Stimulated activated CD4-positive, alpha-beta T cell treated with anti-CD3 and anti-CD28 coated beads, Interleukin-1b, Interleukin-23, amount 100 ng/mL, for 48 hours (primary cell): ENCODE data around the gene DYNLT2.
A peak's percentile ranks its signal among the peaks of the same experiment; 100 is the strongest.

Experiments used
- DNase-seq: peaks from one replicate; pipeline ENCODE4 v3.0.0-alpha.2; 2020

Gene DYNLT2, protein sequence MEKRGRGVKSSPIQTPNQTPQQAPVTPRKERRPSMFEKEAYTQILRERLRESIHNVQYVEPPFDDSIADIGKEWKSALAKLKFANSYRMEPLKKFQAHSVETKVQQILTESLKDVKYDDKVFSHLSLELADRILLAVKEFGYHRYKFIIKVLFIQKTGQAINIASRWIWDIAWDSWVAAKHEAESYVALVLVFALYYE

DNA sequence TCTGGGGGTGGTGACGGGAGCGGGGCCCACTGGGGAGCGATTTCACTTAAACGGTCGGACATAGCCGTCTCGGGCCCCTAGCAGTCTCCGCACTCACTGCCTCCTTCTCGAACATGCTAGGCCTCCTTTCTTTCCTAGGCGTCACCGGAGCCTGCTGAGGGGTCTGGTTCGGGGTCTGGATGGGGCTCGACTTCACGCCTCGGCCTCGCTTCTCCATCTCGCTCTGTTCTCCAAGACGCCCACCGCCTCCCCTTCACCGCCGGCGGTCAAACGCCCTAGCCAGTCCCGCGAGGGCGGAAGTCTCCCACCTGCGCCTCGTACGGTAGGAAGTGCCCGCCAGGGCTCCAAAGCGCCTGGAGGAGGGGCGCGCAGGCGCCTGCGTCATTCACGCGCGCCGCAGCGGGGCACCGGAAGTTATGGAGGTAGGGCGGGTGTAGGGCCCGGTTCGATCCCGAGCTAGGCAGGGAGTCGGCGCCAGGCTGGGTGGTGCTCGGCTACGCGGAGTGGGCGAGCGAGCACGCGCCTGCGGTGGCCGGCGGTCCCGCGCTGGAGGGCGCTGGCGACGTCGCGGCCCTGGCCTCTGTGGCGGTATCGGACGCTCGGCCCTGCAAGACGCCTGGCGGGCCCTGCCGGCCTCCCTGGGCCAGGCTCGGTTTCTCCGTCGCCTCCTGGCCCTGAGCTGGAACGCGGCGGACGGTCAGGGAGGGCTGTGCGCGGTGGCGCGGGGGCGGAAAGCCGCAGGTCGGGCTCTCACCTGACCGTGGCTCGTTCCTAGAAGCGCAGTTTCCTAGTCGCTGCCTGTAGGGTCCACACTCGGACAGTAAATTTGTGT is at the start of gene DYNLT2, which contains the start of gene ERMARD:
DYNLT2 (minus strand) TSS at position 331 of the 832 bp plus-strand sequence; CDS start at position 217, 114 bp downstream.
ERMARD (plus strand) TSS at position 381 of the 832 bp plus-strand sequence; CDS start at position 417, 36 bp downstream.
- peak; percentile 95 for DNase-seq

DNA sequence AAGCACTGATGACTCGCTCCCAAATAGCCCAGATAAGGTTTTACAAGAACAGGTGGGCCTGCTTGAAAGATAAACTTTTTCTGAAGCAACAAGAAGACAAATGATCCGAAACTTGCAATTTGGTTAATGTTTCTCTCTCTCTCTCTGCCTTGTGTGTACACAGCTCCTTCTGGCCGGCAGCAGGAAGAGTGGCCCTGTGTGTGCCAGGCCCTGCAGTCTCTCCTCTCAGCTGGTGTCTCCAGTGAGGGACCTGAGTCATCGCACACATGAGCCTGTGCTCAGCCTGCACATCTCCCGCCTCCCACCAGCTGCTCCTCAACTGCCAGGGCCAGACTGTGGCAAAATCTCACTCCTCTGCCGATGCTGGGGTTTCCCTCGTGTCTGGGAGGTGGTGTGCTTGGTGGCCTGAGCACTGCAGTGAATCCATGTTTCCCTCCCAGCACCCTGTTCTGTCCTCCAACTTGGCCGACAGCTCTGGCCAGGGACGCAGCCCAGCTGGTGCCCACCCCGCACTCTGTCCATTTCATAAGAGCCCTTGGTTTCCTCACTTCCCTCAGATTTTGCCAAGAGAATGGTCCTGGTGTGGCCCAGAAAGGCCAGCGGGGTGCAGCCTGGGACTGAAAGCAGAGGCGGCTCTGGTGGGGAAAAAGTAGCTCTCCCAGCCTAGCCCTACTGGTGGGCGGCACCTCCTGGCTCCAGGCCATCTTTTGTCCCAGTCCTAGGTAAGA is 49.5 kb upstream of the DYNLT2 start:
- DNase-seq = no peak

DNA sequence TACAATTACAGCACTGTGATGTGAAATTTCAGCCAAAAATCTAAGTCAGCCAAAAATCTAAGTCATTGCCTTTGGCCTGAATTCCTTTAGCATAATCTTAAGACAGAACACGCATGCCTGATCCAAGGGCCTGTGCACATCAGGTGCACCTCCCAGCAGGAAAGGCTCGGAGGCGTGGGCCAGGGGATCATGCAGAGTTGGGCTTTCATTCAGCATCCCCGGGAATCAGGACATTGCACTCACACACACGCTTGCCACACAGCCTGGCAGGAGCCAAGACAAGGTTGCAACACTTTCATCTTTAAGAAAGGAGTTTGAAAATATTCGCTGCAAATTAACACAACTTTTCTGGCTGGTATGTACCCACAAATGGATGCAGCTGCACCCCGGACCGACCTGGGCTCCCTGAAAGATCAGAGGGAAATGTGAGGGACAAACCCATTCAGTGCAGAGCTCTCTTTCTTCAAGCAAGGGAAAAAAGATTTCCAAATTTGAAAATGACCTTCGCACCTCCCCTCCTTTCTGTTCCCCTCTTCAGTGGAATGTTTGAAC is 48.8 kb upstream of the DYNLT2 start:
- DNase-seq = no peak

DNA sequence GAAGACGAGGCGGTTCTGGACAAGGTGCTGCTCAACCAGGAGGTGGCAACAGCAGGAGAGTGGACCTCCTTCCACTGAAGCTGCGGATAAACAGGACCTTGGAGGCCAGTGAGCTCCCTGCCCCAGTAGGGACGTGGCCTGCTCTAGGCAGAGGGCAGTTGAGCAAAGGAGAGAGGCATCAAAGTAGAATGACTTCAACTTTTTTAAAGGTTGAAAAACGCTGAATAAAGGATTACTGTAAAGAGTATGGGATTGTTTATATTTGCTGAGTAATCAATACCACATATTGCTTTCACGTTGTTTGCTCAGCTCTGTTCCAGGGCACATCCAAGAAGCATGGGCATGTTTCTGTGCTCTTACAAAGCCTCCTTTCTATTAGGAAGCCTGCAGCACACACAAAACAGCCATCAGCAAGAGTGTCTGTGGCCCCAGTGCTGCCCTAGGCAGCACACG is 48.1 kb upstream of the DYNLT2 start:
- no peak for DNase-seq

DNA sequence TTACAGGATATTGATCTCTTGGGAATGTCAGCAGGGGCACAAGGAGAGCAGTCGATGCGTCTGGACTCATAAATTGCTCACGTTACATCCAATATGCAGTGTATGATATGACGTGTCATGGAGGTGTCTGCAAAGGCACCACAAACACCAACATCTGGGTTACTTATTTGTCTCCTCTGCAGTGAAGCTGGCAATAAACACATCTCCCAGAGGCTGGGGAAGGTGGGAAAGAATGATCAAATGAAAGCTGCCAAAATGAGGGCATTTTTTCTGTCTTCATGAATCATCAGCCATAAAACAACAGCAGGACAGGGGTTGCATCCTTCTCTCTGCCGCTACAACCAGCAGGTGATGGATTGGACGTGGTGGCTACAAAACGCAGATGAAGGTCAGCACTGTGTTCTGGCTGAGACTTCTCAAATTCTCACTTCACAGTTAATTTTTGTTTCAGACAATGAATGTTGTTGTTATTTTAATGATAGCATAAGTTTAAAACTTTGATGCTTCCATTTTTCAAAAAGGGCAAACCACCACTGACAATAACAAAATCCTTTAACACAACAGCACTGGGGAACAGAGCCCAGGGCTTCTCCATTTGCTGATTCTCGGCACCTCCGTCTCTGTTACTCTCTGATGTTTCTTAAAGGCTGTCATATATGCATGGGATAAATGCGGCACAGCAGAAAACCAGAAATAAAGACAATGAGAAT is 47.5 kb upstream of the DYNLT2 start:
- no peak for DNase-seq

DNA sequence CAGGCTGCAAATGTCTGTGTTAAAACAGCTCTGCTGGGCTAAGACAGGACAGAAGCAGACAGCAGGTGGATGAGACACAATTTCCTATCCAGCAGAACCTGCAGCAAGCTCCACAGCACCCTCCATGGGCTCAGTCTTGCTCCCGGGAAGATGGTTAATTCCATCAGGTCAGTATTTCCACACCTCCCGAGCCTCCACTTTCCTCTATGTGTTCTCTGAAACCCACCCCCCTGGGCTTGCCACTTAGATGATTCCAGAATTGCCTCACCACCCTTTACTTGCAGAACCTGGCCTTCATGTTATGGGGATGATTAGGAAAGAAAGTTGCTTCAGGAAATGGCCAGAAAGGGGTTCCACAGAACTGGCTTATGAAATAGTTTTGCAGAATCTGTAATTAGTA is 43.8 kb upstream of the DYNLT2 start:
- no peak for DNase-seq

DNA sequence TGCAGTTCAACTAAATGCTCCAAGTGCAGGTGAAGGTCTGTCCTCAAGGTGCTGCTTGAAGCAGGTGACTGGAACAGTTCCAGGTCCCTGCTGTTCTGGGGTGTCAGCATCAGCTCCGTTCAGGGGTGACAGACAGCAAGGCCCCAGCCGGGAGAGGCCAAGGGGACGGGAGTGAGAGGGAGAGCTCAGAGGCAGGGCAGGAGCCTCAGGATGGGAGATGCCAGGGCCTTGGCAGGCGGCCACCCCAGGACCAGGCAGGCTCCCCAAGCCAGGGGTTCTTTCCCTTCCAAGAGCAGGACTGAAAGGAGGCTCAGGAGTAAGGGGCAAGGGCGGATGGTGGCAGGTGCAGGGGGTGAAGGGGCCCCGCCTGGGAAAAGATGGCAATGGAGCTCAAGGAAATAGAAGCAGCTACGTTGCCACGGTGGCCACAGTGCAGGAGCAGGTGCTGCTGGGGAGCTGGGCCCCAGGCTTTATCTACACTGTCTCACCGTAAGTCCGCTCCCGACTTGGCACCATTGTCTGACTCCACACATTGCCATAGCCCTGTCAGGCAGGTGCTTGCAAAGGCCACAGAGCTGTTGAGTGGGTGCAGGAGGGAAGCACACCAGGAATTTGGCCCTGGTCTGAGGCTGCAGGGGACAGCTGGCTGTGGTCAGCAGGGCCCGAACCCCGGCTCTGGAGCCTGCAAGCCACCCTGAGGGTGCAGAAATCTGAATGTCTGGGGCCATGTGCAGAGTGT is 43.1 kb upstream of the DYNLT2 start:
- DNase-seq = no peak

DNA sequence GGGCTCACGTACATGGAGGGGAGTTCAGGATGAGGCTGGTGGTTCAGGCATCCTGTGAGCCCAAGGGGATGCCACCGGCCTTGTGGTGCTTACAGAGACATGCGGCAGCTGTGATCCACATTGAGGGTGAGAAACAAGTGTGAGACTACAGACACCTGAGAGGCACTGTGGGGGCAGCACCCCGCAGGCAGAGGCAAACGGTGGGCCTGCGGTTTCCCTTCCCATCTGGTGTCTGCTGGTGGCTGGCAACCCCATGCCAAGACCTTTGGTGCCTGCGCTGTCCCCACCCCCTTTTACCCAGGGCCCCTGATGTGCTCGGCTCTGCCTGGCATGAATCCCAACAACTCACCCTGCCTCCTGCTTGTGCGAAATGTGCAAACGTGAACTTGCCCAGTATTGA is 42.0 kb upstream of the DYNLT2 start:
- no peak for DNase-seq

DNA sequence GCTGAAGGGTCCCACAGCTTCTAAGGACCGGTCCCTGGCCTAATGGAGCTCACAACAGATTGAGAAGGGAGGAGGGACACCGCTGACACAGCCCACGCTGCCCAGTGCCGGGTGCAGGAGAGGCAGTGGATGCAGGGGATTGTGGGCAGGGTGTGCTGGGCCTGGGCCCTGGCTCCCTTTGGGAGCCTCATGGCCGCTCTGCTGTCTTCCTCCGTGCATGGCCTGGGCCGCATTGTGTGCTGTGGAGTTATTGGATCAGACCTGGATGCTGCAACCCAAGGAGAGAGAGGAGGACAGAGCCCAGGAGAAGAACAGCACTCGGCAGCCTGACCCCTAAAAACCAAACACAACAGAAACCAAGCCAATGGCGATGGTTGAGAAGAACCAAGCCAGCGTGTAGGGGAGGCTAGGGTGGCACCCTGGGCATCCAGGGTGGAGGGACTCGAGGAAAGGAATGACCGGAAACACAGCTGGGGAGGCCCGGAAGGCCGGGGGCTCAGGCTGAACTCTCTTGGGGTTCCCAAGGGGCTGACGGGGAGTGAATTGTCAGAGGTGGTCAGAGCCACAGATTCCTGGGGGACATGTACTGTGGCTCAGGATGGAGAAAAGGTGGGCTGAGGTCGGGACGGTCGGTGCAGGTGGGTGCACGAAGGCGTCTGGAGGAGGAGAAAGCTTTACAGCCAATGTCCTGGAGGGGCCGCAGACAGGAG is 41.1 kb upstream of the DYNLT2 start:
- no peak for DNase-seq

DNA sequence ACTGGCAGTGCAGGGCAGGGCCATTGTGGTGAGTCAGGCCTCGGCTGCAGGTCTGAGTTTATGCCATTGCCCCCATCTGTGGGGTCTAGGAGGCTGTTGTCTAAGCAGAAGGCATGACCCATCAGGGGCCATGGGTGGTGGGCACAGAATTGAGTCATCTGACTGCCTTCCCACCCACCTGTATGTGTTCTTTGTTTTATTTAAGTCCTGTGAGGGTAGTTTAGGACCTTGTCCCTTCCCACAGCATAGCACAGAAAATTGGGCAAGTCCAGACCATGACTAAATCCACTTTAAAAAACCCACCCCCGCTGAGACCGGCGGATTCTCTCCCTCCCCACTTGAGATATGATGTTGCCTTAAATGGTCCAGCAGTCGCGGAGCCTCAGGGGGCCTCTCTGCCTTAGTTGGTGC is 40.4 kb upstream of the DYNLT2 start:
- DNase-seq = no peak

DNA sequence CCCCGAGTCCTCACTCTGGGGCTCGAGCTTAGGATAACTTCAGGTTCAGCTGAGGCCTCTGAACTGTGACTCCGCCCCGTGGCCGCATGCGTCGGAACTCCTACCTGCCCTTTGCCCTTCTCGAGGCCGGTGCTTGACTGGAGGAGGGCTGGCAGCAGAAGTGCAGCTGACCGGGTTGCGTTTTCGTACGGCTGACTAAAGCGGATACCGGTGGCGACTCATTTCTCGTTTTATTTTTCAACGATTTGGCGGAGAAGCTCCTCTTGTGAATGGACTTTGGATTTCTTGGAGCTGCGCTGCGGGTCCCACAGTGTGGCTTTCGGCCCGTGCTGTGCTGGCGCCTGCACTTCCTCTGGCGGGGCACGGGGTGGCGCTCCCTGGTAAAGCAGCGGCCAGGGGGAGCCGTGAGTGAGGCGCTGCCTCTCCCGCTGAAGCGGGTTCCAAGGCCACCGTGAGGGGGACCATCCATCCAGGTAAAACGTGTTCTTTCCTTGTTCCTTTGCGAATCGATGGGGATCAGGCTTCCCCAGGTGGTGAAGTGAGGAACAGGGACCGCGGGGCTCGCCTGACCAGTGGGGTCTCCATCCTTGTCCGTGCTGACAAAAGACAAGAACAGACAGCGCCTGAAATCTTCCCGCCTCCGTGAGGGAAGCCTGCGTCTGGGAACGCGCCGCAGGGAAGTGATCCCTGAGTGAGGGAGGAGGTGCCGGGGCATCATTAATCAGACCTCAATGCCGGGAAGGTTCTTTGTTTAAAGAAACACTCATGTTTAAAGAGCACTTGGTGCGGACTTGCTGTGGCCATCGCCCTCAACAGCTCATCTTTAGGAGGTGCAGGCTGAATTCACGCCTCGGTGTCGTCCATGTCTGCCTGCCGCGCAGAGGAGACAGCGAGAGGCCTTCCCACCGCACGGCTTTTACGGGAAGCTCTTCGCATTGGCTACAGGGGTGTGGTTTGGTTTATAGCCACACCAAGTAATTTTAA is 38.9 kb upstream of the DYNLT2 start:
- peak; percentile 74 for DNase-seq

DNA sequence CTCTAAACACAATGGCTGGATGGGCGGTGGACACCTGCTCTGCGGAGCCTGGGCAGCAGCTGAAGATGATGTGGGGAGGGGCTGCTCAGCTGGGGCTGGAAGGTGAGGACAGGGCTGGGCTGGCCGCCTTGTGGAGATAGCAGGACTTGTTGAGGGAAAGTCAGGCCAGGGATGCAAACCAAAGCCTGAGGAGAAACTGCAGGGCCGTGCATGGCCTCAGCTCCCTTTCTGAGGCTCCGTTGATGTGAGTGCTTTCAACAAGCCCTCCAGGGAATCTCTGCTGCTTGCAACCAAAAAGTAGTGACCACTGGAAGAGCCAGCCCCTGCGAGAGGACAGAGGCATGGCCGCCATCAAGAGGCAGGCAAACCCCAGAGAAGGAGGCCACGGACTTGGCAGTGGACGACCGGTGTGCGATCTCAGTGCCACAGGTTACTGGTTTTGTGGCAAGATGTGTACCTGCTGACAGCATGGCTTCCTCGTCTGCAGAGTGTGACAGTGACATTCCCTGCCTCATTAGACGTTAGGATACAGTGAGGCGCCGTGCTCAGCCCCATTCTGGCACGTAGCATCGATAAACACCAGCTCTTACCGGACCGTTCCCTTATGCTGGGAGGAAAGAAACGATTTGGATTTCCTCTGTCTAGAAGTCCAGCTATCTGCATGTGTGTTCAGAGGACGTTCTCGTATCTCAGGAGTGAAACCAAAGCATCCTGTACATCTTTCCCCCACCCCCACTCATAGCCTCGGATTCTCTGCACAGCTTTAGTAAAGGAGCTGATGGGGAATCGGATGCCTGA is 38.0 kb upstream of the DYNLT2 start:
- no peak for DNase-seq

DNA sequence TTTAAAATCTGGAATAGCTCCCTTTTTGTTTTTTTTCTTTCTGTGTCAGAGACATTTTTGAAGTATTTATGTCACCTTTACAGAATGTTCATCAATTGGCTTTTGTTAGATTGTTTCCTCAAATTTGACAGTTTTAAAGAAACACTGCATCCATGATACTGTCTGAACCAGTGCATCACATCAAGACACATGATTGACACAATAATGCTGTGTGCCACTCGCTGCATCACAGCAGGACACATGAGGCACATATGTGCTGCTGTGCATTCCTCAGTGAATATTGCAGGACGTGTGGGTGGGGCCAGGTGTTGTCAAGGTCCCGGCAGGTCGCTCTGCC is 37.4 kb upstream of the DYNLT2 start:
- no peak for DNase-seq

DNA sequence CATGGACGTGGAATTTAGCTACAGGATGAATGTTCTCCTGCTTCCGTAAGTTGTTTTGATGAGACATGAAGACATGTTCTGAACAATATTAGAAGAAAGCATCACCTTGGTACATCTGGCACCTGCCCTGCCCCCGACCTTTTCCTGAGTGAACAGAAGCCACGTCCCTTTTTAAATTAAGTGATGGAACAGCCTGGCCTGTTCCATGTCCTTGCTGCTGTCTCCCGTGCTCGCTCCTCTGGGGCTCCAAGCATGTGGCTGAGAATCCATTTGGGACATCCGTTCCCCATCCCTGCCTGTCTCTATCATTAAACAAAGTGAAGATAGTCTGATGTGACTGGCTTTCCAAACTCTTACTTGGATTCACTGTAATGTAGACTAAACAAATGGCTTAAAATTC is 36.4 kb upstream of the DYNLT2 start:
- DNase-seq = no peak

DNA sequence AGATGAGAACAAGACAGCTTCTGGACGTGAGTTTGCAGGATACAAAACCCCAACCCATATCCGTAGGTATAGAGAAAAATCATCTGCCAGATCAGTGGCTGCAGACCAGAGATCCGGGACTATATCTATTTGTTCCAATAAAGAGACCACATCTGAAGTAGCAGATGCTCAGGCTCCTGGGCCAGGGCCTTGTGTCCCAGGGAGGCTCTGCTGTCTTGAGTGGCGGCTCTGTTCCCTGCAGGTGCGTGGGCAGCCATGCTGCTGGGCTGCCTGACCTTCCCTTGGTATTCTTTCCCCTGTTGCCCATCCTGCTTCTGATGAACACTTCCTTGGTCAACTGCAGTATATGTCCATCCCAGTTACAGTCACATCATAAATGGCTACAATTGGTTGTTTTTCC is 35.0 kb upstream of the DYNLT2 start:
- DNase-seq = no peak

DNA sequence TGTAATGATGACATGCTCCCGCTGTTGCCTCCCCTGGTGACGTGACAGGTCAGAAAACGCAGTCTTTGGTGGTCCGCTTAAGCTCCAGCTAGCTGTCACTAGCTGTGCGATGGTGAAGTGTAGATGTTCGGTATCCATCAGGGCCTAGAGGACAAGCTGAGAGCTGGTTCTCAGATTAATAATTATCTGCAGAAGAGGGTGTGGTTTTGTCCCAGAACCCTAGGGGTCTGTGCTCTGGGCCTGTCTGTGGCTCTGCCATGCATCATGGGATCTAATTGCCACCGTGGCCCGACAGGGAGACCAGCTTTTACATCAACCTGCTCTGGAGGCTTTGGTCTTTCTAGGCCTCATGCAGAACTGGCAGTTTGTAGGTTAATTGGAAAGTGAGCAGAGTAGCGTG is 34.2 kb upstream of the DYNLT2 start:
- DNase-seq = no peak

DNA sequence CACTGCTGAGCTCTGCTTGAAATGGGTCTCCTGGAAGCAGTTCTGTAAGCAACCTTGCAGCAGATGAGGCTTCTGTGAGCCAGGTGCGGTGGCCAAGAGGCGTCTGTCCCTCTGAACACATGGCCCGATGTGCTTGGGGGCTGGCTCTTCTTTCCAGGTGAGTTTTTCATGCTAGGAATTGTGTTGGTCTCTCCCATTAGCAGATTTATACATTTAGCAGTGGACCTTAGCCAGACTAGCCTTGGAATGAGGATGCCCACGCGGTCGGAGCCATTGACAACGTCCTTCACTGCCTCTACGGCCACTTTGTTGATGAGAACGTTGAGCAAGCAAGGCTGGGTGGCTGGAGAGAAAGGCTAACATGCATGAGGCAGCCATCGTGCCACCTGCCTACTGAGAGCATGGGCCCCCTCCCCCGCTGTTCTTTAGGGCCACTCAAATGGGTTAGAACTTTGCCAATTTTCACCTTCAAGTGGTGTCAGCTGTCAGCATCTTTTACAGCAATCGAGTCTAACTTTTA is 33.5 kb upstream of the DYNLT2 start:
- no peak for DNase-seq

DNA sequence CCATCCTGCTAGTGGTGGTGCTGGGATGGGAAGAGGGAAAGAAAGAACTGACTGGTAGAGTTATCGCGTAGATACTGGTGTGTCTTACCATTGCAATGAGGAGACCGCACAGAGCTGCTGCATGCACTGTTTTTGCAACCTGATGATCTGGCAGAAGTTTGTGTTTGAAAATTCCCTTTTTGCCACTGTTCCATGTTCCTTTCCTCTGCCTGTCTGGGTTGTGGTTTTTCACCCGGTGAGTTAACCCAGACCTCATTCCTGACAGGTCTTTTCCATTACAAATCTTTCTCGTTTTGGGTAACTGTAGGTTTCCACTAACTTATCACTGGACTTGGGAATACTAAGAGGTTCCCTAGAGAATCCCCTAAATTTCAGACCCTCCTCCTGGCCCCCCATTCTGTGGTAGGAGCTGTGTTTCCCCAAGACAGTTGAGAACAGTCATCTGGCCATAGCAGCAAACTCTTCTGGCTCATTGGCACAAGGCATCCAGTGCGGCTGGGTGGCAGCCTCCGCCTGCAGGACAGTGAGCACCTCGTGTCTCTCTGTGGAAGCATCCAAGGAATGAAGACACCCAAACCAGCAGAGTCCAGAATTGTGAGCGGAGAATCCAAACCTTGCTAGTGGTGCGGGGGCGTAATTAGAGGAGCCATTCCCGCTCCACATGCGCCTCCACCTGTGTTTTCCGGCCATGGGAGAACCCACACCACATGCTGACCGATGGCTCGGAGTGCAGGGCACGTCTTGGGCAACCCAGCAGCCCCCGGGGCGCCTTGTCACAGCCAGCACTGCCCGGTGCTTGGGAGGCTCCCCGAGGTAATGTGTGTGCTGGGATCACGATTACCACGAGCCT is 32.8 kb upstream of the DYNLT2 start:
- DNase-seq = no peak
